NCI-H146 (cell line): Measurements from ENCODE around the gene ELMOD2.
"Not testable (repeated sequence)": the region's sequence is repeated elsewhere in the genome, so short reads cannot be mapped to it uniquely, and the experiment has no call there.

Source experiments
- DNase-seq: peaks from one replicate; lab custom pipeline; 2025; lab: John Stamatoyannopoulos, UW

Gene ELMOD2, protein sequence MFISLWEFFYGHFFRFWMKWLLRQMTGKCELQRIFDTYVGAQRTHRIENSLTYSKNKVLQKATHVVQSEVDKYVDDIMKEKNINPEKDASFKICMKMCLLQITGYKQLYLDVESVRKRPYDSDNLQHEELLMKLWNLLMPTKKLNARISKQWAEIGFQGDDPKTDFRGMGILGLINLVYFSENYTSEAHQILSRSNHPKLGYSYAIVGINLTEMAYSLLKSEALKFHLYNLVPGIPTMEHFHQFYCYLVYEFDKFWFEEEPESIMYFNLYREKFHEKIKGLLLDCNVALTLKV

DNA sequence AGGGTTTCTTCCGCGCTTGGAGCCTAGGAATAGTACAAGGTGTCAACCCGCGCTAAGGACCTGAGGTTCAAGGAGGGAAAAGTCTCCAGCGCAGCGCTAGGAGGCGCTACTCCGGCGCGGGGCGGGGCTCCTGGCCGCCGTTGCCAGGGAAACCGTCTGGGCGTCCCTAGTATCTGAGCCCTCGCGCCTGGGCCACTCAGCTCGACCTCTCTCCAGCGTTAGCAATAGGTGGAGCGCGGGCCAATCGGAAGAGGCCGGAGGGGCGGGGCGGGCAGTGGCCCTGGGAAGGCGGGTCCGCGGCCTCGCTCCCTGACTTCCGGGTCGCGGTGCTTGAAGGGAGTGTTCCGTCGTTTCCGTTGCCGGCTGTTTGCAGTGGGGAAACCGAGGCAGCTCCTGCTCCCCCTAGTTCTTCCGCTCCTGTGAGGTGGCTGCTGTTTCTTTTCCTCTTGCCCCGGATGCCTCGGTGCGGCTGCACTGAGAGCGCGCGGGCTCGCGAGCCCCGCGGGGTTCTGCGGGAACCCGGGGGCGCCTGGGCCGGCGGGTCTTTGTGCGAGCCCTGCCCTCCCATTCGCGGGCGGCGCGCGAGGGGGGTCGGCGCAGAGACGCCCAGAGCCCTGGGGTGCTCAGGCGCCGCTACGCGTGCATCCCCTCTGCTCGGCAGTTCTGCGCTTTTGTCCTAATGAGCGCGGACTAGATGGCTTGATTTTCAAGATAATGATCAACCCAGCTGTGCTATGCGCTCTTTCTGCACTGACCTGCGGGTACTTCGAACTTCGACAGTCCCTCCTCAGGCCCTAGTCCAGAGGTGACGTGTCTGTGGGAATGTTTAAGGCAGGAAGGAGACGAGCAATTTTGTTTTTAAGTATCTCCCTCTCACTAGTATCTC lies at the start of gene ELMOD2:
Gene ELMOD2 (plus strand): TSS at position 312 of the 886 bp plus-strand sequence. CDS start 1,261 bp downstream, outside the sequence.
- peak; percentile 97 for DNase-seq

GRCh38 chr4:140483445-140483844 lies 40.5 kb upstream of the ELMOD2 start:
- no peak for DNase-seq

GRCh38 chr4:140485939-140486338 lies 38.0 kb upstream of the ELMOD2 start:
- DNase-seq = no peak

DNA sequence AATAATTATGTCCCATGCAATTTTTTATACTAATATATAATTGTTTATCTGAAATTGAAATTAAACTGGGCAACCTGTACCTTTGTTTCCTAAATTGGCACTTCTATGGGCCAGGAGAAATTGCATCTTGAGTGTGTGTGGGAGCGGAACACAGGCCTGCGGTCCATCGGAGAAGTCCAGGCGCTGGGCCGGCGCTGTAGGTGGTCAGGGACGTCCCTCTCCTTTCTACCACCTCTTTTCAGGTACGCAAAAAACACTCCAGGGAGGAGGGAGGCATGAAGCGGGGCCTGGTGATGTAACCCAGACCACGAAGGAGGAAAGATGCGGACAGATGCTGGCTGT lies 26.6 kb upstream of the ELMOD2 start:
- no peak for DNase-seq

DNA sequence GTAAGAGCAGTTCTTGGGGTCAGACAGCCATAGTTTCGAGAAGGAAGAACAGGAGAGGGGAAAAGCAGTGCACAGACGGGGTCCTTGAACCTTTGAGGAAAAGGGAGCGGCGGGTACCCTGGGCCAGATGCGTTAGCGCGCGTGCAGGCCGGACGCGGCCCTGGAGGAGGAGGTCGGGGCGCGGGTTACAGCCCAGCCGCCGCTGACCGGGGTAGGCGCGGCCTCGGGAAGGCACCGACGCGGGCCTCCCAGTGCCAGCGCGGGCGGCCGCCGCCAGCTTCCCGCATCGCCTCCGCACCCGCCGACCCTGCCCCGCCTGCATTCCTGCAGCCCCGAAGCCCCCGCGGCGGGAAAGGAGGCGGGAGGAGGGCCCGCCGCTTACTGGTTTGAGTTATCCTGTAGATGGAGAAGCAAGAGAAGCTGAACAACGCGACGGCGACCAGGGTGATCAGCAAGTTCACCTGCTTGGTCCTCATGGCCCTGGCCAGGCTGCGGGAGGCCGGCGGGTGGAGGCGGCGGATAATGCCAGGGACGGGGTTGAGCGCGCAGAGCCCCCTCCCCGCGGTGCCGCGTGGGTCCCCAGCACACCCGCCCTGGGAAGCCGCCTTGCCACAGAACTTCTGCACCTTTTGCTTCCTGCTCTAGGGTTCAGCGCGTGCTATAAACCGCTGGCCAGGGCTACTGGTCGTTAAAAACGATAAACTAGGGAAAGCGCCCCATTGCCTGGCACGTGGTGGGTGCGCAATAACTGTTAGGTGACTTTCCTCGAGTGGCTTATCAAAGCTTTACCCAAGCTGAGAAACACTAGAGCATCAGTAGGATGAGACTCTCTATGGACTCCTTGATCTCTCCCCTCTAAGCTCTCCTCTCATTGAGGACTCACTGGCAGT lies 26.0 kb upstream of the ELMOD2 start, which contains the start of gene MGAT4D:
Gene MGAT4D (minus strand): TSS at position 547 of the 890 bp plus-strand sequence. CDS start 71 bp downstream, at position 476.
- no peak for DNase-seq

- DNase-seq = no peak
Measured at GRCh38 chr4:140499391-140499790, 24.6 kb upstream of the ELMOD2 start.

- DNase-seq = no peak
Measured at GRCh38 chr4:140504261-140504660, 19.7 kb upstream of the ELMOD2 start.

- DNase-seq = not testable (repeated sequence)
Measured at GRCh38 chr4:140513765-140514164, 10.2 kb upstream of the ELMOD2 start.

DNA sequence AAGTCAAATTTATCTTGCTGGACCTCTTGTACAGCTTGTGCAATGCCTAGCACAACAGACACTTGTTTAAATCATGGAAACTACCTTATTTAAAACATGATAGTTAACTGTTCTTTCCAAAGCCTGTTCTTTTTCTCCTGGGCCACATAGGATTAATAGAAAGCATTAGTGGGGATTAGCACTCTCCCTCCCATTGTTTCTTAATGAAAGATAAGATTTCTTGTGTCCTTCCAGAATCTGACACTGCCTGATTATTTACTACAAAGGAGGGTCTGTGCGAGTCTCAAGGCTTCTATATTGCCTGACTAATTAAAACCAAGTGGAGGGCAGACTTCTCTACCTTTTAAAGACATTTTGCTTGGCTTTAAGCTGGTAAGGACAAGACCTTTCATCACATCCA lies 8.5 kb upstream of the ELMOD2 start:
- DNase-seq = no peak

DNA sequence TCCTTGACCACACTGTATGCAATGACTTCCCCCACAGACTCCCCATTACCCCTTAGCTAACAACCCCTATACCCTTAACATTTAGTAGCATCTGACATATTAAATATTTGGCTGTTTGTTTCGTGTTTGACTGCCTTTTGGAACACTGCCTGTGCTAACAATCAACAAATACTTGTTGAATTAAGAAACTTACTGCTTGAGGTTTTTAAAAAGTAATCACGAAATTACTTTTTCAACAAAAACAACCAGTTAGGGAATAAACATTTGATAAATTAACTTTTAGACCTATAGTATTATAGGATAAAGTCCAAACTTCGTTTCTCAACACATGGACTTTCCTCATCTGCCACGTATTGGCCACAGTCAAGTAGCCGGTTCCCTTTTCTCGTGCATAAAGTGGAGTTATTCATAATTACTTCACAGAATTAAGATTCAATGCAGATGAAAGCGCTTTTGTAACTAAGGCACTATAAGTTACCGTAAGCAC lies 555 bp upstream of the ELMOD2 start:
- no peak for DNase-seq

DNA sequence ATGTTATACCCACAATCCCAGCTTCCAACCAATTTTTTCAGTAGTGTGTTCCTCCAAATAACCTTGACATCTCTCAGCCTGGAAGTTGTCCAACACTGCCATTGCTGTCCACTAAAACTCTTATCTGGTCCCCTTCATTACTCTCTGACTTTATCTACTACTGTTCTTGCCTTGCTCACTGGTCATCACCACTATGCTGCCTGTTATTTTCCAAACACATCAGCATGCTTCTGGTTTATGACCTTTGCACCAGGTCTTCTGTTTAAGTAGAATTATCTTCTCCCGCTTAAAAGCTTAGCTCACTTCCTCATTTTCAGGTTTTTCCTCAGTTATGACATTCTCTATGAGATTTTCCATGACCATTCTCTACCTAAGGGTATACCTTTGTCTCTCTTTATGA lies 5.5 kb downstream of the ELMOD2 start:
- DNase-seq = no peak

GRCh38 chr4:140533951-140534480 lies 10.0 kb downstream of the ELMOD2 start:
- no peak for DNase-seq

GRCh38 chr4:140556372-140557085 lies 32.6 kb downstream of the ELMOD2 start:
- DNase-seq = no peak

GRCh38 chr4:140557831-140558435 lies 34.0 kb downstream of the ELMOD2 start:
- no peak for DNase-seq

GRCh38 chr4:140559696-140560095 lies 35.7 kb downstream of the ELMOD2 start:
- DNase-seq = no peak

GRCh38 chr4:140568507-140569306 lies 44.7 kb downstream of the ELMOD2 start, which contains the start of gene UCP1:
Gene UCP1 (minus strand): TSS chr4:140568961. CDS start chr4:140568729, 232 bp downstream.
- DNase-seq = peak; percentile 16

- DNase-seq = no peak
Measured at GRCh38 chr4:140569307-140569638, 45.3 kb downstream of the ELMOD2 start.

DNA sequence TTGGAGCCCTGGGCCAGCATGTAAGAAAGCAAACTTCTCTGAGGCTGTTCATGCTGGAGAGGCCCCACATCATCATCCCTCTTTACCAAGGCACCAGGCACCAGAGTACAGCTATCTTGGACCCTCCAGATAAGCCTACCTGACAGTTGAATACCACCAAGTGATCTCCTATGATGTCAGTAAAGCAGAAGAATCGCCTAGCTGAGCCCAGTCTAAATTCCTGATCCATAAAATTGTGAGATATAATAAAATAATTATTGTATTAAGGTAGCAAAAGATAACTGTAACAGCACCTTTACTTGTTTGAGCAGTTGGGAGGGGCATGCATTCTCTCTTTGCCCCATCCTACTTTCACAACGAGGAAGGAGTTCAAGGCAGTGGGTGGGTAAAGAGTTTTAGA lies 47.7 kb downstream of the ELMOD2 start:
- DNase-seq = no peak

DNA sequence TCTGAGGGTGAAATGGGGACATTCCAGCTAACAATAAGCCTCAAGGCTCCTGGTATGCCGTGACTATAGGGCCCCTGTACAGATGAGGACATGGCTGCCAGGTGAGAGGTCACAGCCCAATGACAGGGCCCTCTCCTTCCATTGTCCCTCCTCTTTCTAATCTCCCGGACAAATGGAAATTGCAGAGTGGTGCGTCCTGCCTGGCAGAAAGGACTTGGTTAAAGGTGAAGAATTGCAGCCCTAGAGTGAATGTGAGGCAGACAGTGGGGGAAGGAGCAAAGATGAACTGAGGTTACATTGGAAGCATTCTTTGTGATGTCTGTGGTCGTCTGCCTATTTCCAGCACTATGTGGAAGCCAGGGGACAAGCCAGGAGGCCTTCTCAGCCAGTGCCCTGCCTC lies 51.5 kb downstream of the ELMOD2 start:
- DNase-seq = no peak

DNA sequence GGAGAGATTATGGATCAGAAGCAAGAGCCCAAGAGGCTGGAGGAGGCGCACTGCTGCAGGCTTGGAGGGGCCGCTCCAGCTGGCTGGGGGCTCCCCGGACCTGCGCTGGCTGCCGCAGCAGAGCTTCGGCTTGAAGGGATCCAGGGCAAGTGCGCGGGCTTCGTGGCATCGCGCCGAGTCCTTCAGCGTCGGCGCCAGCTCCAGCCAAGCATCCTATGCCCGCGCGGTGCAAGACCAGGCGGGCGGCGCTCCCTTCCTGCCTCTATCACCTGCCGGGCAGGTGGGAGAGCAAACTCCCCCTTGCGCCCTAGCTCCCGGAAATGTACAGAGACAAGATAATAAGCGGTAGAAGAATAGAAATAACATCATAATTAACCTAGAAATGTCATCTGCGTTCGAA lies 55.3 kb downstream of the ELMOD2 start:
- DNase-seq = peak; percentile 57
